ENCODE measurements around the gene CGREF1.

CGREF1 gene

DNA sequence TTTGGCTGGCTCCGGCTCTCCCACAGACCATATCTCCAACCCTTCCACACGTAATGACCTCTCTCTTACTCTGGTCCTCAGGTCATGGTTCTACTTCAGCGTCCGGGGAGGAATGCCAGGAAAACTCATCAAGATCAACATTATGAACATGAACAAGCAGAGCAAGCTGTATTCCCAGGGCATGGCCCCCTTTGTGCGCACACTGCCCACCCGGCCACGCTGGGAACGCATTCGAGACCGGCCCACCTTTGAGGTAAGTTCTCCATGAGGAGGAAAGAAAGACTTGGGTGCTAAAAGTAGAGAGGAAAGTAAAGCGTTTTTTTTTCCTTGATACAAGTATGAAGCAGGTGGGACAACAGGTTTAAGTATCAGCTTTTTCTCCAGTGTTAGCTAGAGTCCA lies 65.6 kb downstream of the CGREF1 start:
- Histone ChIP-seq H3K4me1 (ENCODE audit: control insufficient read depth, insufficient read depth, low read length) (peaks cover 13% of the 10 kb centered on the region), H3K9ac (ENCODE audit: low read length) (no peak overlapping the region), H3K36me3 (ENCODE audit: control insufficient read depth, insufficient read depth, low read length) (peaks cover 9% of the 10 kb centered on the region), H3K9me3 (ENCODE audit: control insufficient read depth, low read length) (no peaks in the 10 kb centered on the region), H3K27me3 (ENCODE audit: control insufficient read depth, insufficient read depth, low read length) (no peaks in the 10 kb centered on the region), H3K4me3 (ENCODE audit: low read length) (no peak overlapping the region)

DNA sequence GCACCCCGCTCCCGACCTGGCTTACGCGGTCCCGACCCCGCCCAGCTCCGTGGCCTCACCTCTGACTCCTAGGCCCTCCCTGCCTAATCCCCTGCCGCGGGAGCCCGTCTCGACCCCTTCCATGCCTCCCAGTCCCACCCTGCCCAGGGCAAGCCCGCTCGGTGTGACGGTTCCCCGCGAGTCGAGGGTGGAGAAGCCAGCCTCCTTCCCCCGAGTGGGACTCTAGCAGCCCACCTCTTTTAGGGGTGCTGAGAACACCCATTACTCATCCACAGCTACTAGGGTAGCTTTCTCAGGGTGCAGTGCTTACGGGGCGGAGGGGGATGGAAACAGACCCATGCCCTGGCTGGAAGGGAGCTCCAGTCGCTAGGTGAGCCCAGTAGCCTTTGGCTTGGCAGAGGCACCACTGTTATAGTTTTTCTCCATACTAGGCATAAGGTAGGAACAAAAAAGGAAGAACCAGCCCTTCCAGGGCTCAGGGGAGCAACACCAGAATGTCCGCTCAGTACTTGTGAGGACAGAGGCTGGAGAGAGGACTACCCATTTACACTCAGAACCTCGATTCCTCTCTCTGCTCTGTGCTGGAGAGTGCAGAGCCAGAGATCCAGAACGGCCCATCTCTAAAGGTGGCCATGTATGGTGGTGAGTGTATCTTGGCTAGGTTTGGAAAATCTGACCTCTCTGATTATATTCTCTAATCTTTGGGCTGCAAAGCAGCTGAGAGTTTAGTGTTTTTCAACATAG lies 66.9 kb downstream of the CGREF1 start:
- Histone ChIP-seq H3K36me3 (ENCODE audit: control insufficient read depth, insufficient read depth, low read length) (peaks cover 9% of the 10 kb centered on the region), H3K9me3 (ENCODE audit: control insufficient read depth, low read length) (no peaks in the 10 kb centered on the region), H3K4me1 (ENCODE audit: control insufficient read depth, insufficient read depth, low read length) (peaks cover 13% of the 10 kb centered on the region), H3K9ac (ENCODE audit: low read length) (peak overlapping the region; percentile 83), H3K4me3 (ENCODE audit: low read length) (peak overlapping the region; percentile 83), H3K27me3 (ENCODE audit: control insufficient read depth, insufficient read depth, low read length) (no peaks in the 10 kb centered on the region)

DNA sequence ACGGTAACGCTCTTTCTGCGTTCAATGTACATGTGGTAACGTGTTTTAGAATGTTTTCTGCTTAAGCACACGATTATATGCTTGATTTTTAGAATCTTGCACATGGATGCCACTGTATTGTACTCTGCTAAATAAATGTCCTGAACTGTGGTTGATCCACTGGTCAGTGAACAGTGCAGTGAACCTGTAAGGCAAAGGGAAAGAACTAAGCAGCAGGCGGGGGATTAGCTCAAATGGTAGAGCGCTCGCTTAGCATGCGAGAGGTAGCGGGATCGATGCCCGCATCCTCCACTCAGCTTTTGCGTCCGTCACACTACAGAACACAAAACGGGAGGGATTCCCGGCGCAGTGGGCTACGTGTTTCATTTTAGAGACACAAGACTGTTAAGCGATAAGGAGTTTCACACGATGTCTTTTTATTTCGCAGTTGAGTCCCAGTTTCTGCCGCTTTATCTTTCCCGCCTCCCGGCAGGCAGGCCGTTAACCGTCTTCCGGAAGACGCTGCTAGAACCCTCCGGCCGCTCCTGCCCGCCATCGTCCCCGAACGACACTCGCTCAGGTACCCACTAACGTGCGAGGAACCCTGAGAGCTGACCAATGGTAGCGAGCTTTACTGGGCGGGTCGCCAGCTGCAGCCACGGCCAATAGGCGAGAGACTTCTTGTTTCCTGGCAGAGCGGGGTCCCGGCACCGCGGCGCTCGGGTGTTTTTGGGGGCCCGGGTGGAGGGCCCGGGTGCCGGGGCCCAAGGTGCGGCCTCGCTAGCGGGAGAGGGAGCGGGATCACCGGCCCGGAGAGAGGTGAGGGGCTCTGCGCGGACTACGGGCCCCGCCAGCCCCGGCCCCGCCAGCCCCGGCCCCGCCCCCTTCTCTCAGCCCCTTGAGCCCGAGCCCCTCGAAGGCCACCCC lies 67.7 kb downstream of the CGREF1 start, which contains the start of gene AGBL5:
AGBL5 (plus strand) TSS at position 673 of the 906 bp plus-strand sequence. CDS start 1,291 bp downstream, outside the sequence.
- H3K4me3 ChIP-seq (ENCODE audit: low read length), result peak within 1 kb of the TSS; percentile 83
- no peaks in the 10 kb centered on the region for H3K27me3 ChIP-seq (ENCODE audit: control insufficient read depth, insufficient read depth, low read length)
- peaks cover 9% of the 10 kb centered on the region for H3K36me3 ChIP-seq (ENCODE audit: control insufficient read depth, insufficient read depth, low read length)
- peak within 1 kb of the TSS; percentile 83 for H3K9ac ChIP-seq (ENCODE audit: low read length)
- no peaks in the 10 kb centered on the region for H3K9me3 ChIP-seq (ENCODE audit: control insufficient read depth, low read length)
- peaks cover 13% of the 10 kb centered on the region for H3K4me1 ChIP-seq (ENCODE audit: control insufficient read depth, insufficient read depth, low read length)
